ENCODE measurements around the gene TMCC2. TPM values are rescaled to one million over a fixed set of nuclear protein-coding genes. Genes with fewer than 3 reads are reported as not detected.

The TMCC2 gene
- total RNA-seq, 1 donor from 2014 or later: 3.4 TPM

GRCh38 chr1:205260948-205261732, 33.4 kb downstream of the TMCC2 start:
- no peaks in the 10 kb centered on the region for H3K36me3 Mint-ChIP-seq (ENCODE audit: unreplicated experiment)
- H3K4me3 Mint-ChIP-seq (ENCODE audit: unreplicated experiment): no peak overlapping the region
- H3K27ac Mint-ChIP-seq (ENCODE audit: unreplicated experiment): peak overlapping the region; percentile 27
- H3K4me1 Mint-ChIP-seq (ENCODE audit: unreplicated experiment): peaks cover 45% of the 10 kb centered on the region
- DNase-seq (ENCODE audit: extremely low spot score, unreplicated experiment): no peak
- H3K9me3 Mint-ChIP-seq (ENCODE audit: unreplicated experiment): no peaks in the 10 kb centered on the region
- TF ChIP-seq CTCF (IDR thresholded peaks at IDR 0.05): no peak
- H3K27me3 Mint-ChIP-seq (ENCODE audit: unreplicated experiment): no peaks in the 10 kb centered on the region

DNA sequence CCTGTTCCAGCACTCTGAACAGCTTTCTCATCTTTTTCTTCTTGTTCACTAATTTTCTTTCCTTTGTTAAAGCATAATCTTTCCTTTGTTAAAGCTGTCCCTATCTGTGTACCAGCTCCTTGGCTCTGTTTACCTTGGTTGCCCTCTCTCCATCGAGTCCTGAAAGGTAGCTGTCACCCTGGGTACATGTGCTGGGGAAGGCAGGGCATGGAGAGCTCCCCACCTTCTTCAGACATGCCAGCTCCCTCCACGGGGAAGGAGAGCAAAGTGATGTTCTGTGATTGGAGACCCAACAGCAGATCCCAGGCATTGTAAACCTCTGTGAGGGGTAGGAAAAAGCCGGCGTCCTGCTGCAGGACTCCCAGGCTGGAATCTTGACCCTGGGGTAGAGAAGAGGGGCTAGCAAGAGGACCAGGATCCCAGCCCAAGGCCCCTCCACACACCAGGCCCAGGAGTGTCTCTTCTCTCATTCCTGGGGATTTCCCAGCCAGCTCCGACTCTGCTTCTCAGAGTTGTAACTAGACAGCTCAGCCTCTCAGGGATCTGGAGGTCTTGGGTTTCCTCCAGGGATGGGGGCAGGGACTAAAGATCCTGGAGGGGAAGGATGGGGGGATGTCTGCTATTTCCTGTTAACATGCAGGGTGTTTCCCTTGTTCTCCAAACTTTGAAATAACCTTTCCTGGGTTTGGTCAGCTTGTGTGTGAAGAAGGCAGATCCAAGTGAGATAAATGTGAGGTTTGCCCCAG, 34.4 kb downstream of the TMCC2 start:
- no peaks in the 10 kb centered on the region for H3K36me3 Mint-ChIP-seq (ENCODE audit: unreplicated experiment)
- DNase-seq (ENCODE audit: extremely low spot score, unreplicated experiment): no peak

GRCh38 chr1:205262731-205263171, 35.0 kb downstream of the TMCC2 start:
- no peak for TF ChIP-seq CTCF (IDR thresholded peaks at IDR 0.05)
- no peaks in the 10 kb centered on the region for H3K27me3 Mint-ChIP-seq (ENCODE audit: unreplicated experiment)
- H3K4me3 Mint-ChIP-seq (ENCODE audit: unreplicated experiment): no peak overlapping the region
- H3K4me1 Mint-ChIP-seq (ENCODE audit: unreplicated experiment): peaks cover 40% of the 10 kb centered on the region
- DNase-seq (ENCODE audit: extremely low spot score, unreplicated experiment): no peak
- no peaks in the 10 kb centered on the region for H3K9me3 Mint-ChIP-seq (ENCODE audit: unreplicated experiment)
- peak overlapping the region; percentile 72 for H3K27ac Mint-ChIP-seq (ENCODE audit: unreplicated experiment)
- H3K36me3 Mint-ChIP-seq (ENCODE audit: unreplicated experiment): no peaks in the 10 kb centered on the region

More for the DNA sequence above, 34.4 kb downstream of the TMCC2 start:
- no peaks in the 10 kb centered on the region for H3K9me3 Mint-ChIP-seq (ENCODE audit: unreplicated experiment)
- TF ChIP-seq CTCF (IDR thresholded peaks at IDR 0.05): no peak
- peak overlapping the region; percentile 72 for H3K27ac Mint-ChIP-seq (ENCODE audit: unreplicated experiment)
- H3K4me3 Mint-ChIP-seq (ENCODE audit: unreplicated experiment): no peak overlapping the region
- H3K27me3 Mint-ChIP-seq (ENCODE audit: unreplicated experiment): no peaks in the 10 kb centered on the region
- H3K4me1 Mint-ChIP-seq (ENCODE audit: unreplicated experiment): peaks cover 42% of the 10 kb centered on the region

GRCh38 chr1:205263580-205264190, 35.9 kb downstream of the TMCC2 start:
- DNase-seq (ENCODE audit: extremely low spot score, unreplicated experiment): no peak
- Mint-ChIP-seq H3K9me3 (ENCODE audit: unreplicated experiment) (no peaks in the 10 kb centered on the region), H3K4me1 (ENCODE audit: unreplicated experiment) (peaks cover 31% of the 10 kb centered on the region), H3K27me3 (ENCODE audit: unreplicated experiment) (no peaks in the 10 kb centered on the region), H3K36me3 (ENCODE audit: unreplicated experiment) (no peaks in the 10 kb centered on the region), H3K27ac (ENCODE audit: unreplicated experiment) (no peak overlapping the region), H3K4me3 (ENCODE audit: unreplicated experiment) (no peak overlapping the region)
- TF ChIP-seq CTCF (IDR thresholded peaks at IDR 0.05): no peak
